Activated CD4-positive, alpha-beta T cell treated with anti-CD3 and anti-CD28 coated beads, Interleukin-2, amount 10 ng/mL, durations not matched to agents 7 days and 5 days (primary cell): Measurements from ENCODE around the gene CCDC3. TPM values are rescaled to one million over a fixed set of nuclear protein-coding genes. Genes with fewer than 3 reads are reported as not detected.
"Not testable (repeated sequence)": the region's sequence is repeated elsewhere in the genome, so short reads cannot be mapped to it uniquely, and the experiment has no call there.

ENCODE experiments used
- CTCF ChIA-PET: fragments of 350-600 bp; sonication (Branson Sonifier 250); formaldehyde crosslinking; loops from one replicate; lab custom pipeline; 2021; ENCODE audit warnings: antibody characterized with exemption; lab: Charles Lee
- POLR2A ChIA-PET: fragments of 350-600 bp; sonication (Branson Sonifier 250); formaldehyde crosslinking; loops from one replicate; lab custom pipeline; 2021; ENCODE audit warnings: antibody characterized with exemption; lab: Charles Lee
- DNase-seq: peaks from one replicate; pipeline ENCODE4 v3.0.0-alpha.2; 2020
- H3K27ac Mint-ChIP-seq: one replicate; pipeline ENCODE4 v1.8.0; 2021; ENCODE audit warnings: mild to moderate bottlenecking, moderate library complexity, mixed read lengths
- H3K27me3 Mint-ChIP-seq: one replicate; pipeline ENCODE4 v1.8.0; 2021; ENCODE audit warnings: mixed read lengths
- H3K36me3 Mint-ChIP-seq: one replicate; pipeline ENCODE4 v1.8.0; 2021; ENCODE audit warnings: low read depth, mixed read lengths
- H3K4me1 Mint-ChIP-seq: one replicate; pipeline ENCODE4 v1.8.0; 2021; ENCODE audit warnings: mixed read lengths
- H3K4me3 Mint-ChIP-seq: one replicate; pipeline ENCODE4 v1.8.0; 2021; ENCODE audit warnings: mild to moderate bottlenecking, moderate library complexity, mixed read lengths
- H3K9me3 Mint-ChIP-seq: one replicate; pipeline ENCODE4 v1.8.0; 2021; ENCODE audit warnings: mixed read lengths
- total RNA-seq, 2 experiments: library from RNA; stranded (reverse); gene quantifications; one replicate each; pipeline ENCODE4 v1.2.3, GENCODE V29; 2021

CCDC3 gene
- total RNA-seq: under 1 TPM; 0.10 to 0.12 TPM

GRCh38 chr10:13001041-13001886, at the start of gene CCDC3:
Gene CCDC3 (minus strand): TSS chr10:13001713. CDS start chr10:13001570, 143 bp downstream.
- no peak within 1 kb of the TSS for H3K27ac Mint-ChIP-seq
- POLR2A ChIA-PET: no interaction called here
- peak within 1 kb of the TSS; percentile 35 for H3K4me3 Mint-ChIP-seq
- no peaks in the 10 kb centered on the region for H3K36me3 Mint-ChIP-seq
- no peaks in the 10 kb centered on the region for H3K9me3 Mint-ChIP-seq
- no peak for DNase-seq
- peaks cover 9% of the 10 kb centered on the region for H3K4me1 Mint-ChIP-seq
- H3K27me3 Mint-ChIP-seq: peaks cover 61% of the 10 kb centered on the region
- CTCF ChIA-PET: interaction anchor here (1.3 kb wide), 1 partner anchor 13 kb away, joined by 3 read pairs; no protein-coding TSS in a partner anchor

GRCh38 chr10:13051126-13051694, 49.7 kb upstream of the CCDC3 start:
- ChIA-PET POLR2A (no interaction called here), CTCF (no interaction called here)
- no peak for DNase-seq

GRCh38 chr10:13049774-13050420, 48.4 kb upstream of the CCDC3 start:
- ChIA-PET POLR2A (no interaction called here), CTCF (interaction anchor here (0.6 to 1.3 kb wide), 2 partner anchors 14 to 57 kb away, joined by 3 read pairs; no protein-coding TSS in a partner anchor)

More at GRCh38 chr10:13051126-13051694, 49.7 kb upstream of the CCDC3 start:
- Mint-ChIP-seq H3K27me3 (peaks cover 4% of the 10 kb centered on the region), H3K4me3 (no peak overlapping the region), H3K27ac (no peak overlapping the region), H3K9me3 (no peaks in the 10 kb centered on the region), H3K4me1 (no peaks in the 10 kb centered on the region), H3K36me3 (no peaks in the 10 kb centered on the region)

GRCh38 chr10:13048762-13049161, 47.2 kb upstream of the CCDC3 start:
- Mint-ChIP-seq H3K27ac (no peak overlapping the region), H3K9me3 (peaks cover 3% of the 10 kb centered on the region), H3K4me1 (no peaks in the 10 kb centered on the region), H3K27me3 (peaks cover 4% of the 10 kb centered on the region), H3K4me3 (no peak overlapping the region), H3K36me3 (no peaks in the 10 kb centered on the region)
- ChIA-PET CTCF (no interaction called here), POLR2A (no interaction called here)
- DNase-seq: no peak

More at GRCh38 chr10:13049774-13050420, 48.4 kb upstream of the CCDC3 start:
- Mint-ChIP-seq H3K9me3 (no peaks in the 10 kb centered on the region), H3K4me3 (no peak overlapping the region), H3K27ac (no peak overlapping the region), H3K36me3 (no peaks in the 10 kb centered on the region), H3K27me3 (peaks cover 4% of the 10 kb centered on the region), H3K4me1 (no peaks in the 10 kb centered on the region)
- no peak for DNase-seq

GRCh38 chr10:13047529-13048206, 46.2 kb upstream of the CCDC3 start:
- H3K9me3 Mint-ChIP-seq: peaks cover 7% of the 10 kb centered on the region
- H3K27me3 Mint-ChIP-seq: peaks cover 4% of the 10 kb centered on the region
- no peak overlapping the region for H3K4me3 Mint-ChIP-seq
- ChIA-PET POLR2A (no interaction called here), CTCF (interaction anchor here (1.0 kb wide), 1 partner anchor 11 kb away, joined by 3 read pairs; no protein-coding TSS in a partner anchor)
- no peak overlapping the region for H3K27ac Mint-ChIP-seq
- H3K36me3 Mint-ChIP-seq: no peaks in the 10 kb centered on the region
- no peaks in the 10 kb centered on the region for H3K4me1 Mint-ChIP-seq
- DNase-seq: no peak

- Mint-ChIP-seq H3K9me3 (peaks cover 7% of the 10 kb centered on the region), H3K4me1 (no peaks in the 10 kb centered on the region), H3K27ac (no peak overlapping the region), H3K27me3 (peaks cover 4% of the 10 kb centered on the region), H3K4me3 (no peak overlapping the region), H3K36me3 (no peaks in the 10 kb centered on the region)
- POLR2A ChIA-PET: no interaction called here
- DNase-seq: no peak
- CTCF ChIA-PET: interaction anchor here (1.0 kb wide), 1 partner anchor 10 kb away, joined by 3 read pairs; no protein-coding TSS in a partner anchor
Measured at GRCh38 chr10:13046851-13047528, 45.5 kb upstream of the CCDC3 start.

- H3K4me3 Mint-ChIP-seq: no peak overlapping the region
- H3K4me1 Mint-ChIP-seq: no peaks in the 10 kb centered on the region
- CTCF ChIA-PET: no interaction called here
- POLR2A ChIA-PET: interaction anchor here (0.6 kb wide), 1 partner anchor 17 kb away, joined by 3 read pairs; no protein-coding TSS in a partner anchor
- peaks cover 7% of the 10 kb centered on the region for H3K9me3 Mint-ChIP-seq
- no peak for DNase-seq
- no peak overlapping the region for H3K27ac Mint-ChIP-seq
- no peaks in the 10 kb centered on the region for H3K27me3 Mint-ChIP-seq
- H3K36me3 Mint-ChIP-seq: no peaks in the 10 kb centered on the region
Measured at GRCh38 chr10:13043520-13043919, 42.0 kb upstream of the CCDC3 start.

- no peak for DNase-seq
- H3K36me3 Mint-ChIP-seq: no peaks in the 10 kb centered on the region
- no peaks in the 10 kb centered on the region for H3K4me1 Mint-ChIP-seq
- H3K4me3 Mint-ChIP-seq: no peak overlapping the region
- H3K9me3 Mint-ChIP-seq: peaks cover 7% of the 10 kb centered on the region
- no peaks in the 10 kb centered on the region for H3K27me3 Mint-ChIP-seq
- CTCF ChIA-PET: no interaction called here
- POLR2A ChIA-PET: no interaction called here
- no peak overlapping the region for H3K27ac Mint-ChIP-seq
Measured at GRCh38 chr10:13039761-13040160, 38.2 kb upstream of the CCDC3 start.

GRCh38 chr10:13038391-13038790, 36.9 kb upstream of the CCDC3 start:
- ChIA-PET CTCF (interaction anchor here (0.9 kb wide), 1 partner anchor 18 kb away, joined by 3 read pairs; no protein-coding TSS in a partner anchor), POLR2A (interaction anchor here (0.6 kb wide), 1 partner anchor 8 kb away, joined by 3 read pairs; no protein-coding TSS in a partner anchor)
- H3K9me3 Mint-ChIP-seq: no peaks in the 10 kb centered on the region
- no peak for DNase-seq
- H3K27me3 Mint-ChIP-seq: no peaks in the 10 kb centered on the region
- no peaks in the 10 kb centered on the region for H3K36me3 Mint-ChIP-seq
- H3K27ac Mint-ChIP-seq: no peak overlapping the region
- H3K4me1 Mint-ChIP-seq: no peaks in the 10 kb centered on the region
- H3K4me3 Mint-ChIP-seq: no peak overlapping the region

- no peaks in the 10 kb centered on the region for H3K4me1 Mint-ChIP-seq
- no peak for DNase-seq
- no peaks in the 10 kb centered on the region for H3K9me3 Mint-ChIP-seq
- no peak overlapping the region for H3K27ac Mint-ChIP-seq
- ChIA-PET POLR2A (no interaction called here), CTCF (no interaction called here)
- H3K36me3 Mint-ChIP-seq: no peaks in the 10 kb centered on the region
- no peaks in the 10 kb centered on the region for H3K27me3 Mint-ChIP-seq
- H3K4me3 Mint-ChIP-seq: no peak overlapping the region
Measured at GRCh38 chr10:13037832-13038231, 36.3 kb upstream of the CCDC3 start.

GRCh38 chr10:13036841-13037240, 35.3 kb upstream of the CCDC3 start:
- CTCF ChIA-PET: interaction anchor here (0.6 to 1.0 kb wide), 2 partner anchors 11 to 593 kb away, joined by 3 to 4 read pairs; no protein-coding TSS in a partner anchor
- POLR2A ChIA-PET: no interaction called here

GRCh38 chr10:13035731-13036130, 34.2 kb upstream of the CCDC3 start:
- H3K27me3 Mint-ChIP-seq, H3K4me1 Mint-ChIP-seq, H3K27ac Mint-ChIP-seq, H3K9me3 Mint-ChIP-seq, H3K4me3 Mint-ChIP-seq, CTCF ChIA-PET, DNase-seq, H3K36me3 Mint-ChIP-seq, POLR2A ChIA-PET: not testable (repeated sequence)

More at GRCh38 chr10:13036841-13037240, 35.3 kb upstream of the CCDC3 start:
- Mint-ChIP-seq H3K4me3 (no peak overlapping the region), H3K4me1 (no peaks in the 10 kb centered on the region), H3K36me3 (no peaks in the 10 kb centered on the region), H3K27ac (no peak overlapping the region), H3K27me3 (peaks cover 3% of the 10 kb centered on the region), H3K9me3 (no peaks in the 10 kb centered on the region)
- DNase-seq: no peak
